ENCODE data around the gene HEXB. TPM values are rescaled to one million over a fixed set of nuclear protein-coding genes. Genes with fewer than 3 reads are reported as not detected.

HEXB gene
- total and polyA plus RNA-seq, 2 donors from 2014 or later, result 113 to 184 TPM

- no peak for FAIRE-seq
- H3K27me3 ChIP-seq (ENCODE audit: control insufficient read depth, insufficient read depth, low read length), result no peaks in the 10 kb centered on the region
- intact Hi-C loops (cut with DNase I), result no loop called here
- no peaks in the 10 kb centered on the region for H3K4me1 ChIP-seq (ENCODE audit: control insufficient read depth in 2 of 3, insufficient read depth in 2 of 3, low read depth in 1 of 3, low read length in 3 of 3)
- no peak for TF ChIP-seq CTCF (IDR thresholded peaks at IDR 0.05; ENCODE audit: borderline replicate concordance, extremely low read depth, insufficient read depth)
- no peaks in the 10 kb centered on the region for H3K9me3 ChIP-seq (ENCODE audit: control insufficient read depth in 2 of 3, insufficient read depth in 1 of 3, low read length in 3 of 3)
- H3K9ac ChIP-seq (ENCODE audit: low read length in 3 of 3), result no peak overlapping the region
- peaks cover 3 to 14% (median 6%) of the 10 kb centered on the region in 3 donors for H3K36me3 ChIP-seq (ENCODE audit: control insufficient read depth in 2 of 3, insufficient read depth in 3 of 3, low read length in 3 of 3)
- H3K4me3 ChIP-seq (ENCODE audit: low read length in 3 of 3), result no peak overlapping the region
- no peak for DNase-seq
- H3K27ac ChIP-seq (ENCODE audit: low read depth in 2 of 2, low read length in 2 of 2), result no peak overlapping the region
Measured at GRCh38 chr5:74693191-74693590, 8.2 kb downstream of the HEXB start.

- no peaks in the 10 kb centered on the region for H3K4me1 ChIP-seq (ENCODE audit: control insufficient read depth in 2 of 3, insufficient read depth in 2 of 3, low read depth in 1 of 3, low read length in 3 of 3)
- H3K36me3 ChIP-seq (ENCODE audit: control insufficient read depth in 2 of 3, insufficient read depth in 3 of 3, low read length in 3 of 3), result peaks cover 2 to 15% (median 8%) of the 10 kb centered on the region in 3 donors
- no peak for TF ChIP-seq CTCF (IDR thresholded peaks at IDR 0.05; ENCODE audit: borderline replicate concordance, extremely low read depth, insufficient read depth)
- intact Hi-C loops (cut with DNase I), result no loop called here
- H3K27me3 ChIP-seq (ENCODE audit: control insufficient read depth, insufficient read depth, low read length), result no peaks in the 10 kb centered on the region
- no peak overlapping the region for H3K4me3 ChIP-seq (ENCODE audit: low read length in 3 of 3)
- no peak overlapping the region for H3K9ac ChIP-seq (ENCODE audit: low read length in 3 of 3)
- FAIRE-seq (no peak), DNase-seq (no peak)
- no peak overlapping the region for H3K27ac ChIP-seq (ENCODE audit: low read depth in 2 of 2, low read length in 2 of 2)
- H3K9me3 ChIP-seq (ENCODE audit: control insufficient read depth in 2 of 3, insufficient read depth in 1 of 3, low read length in 3 of 3), result no peaks in the 10 kb centered on the region
Measured at GRCh38 chr5:74717596-74717995, 32.6 kb downstream of the HEXB start.

- Histone ChIP-seq H3K4me1 (ENCODE audit: control insufficient read depth in 2 of 3, insufficient read depth in 2 of 3, low read depth in 1 of 3, low read length in 3 of 3) (no peaks in the 10 kb centered on the region), H3K27ac (ENCODE audit: low read depth in 2 of 2, low read length in 2 of 2) (no peak overlapping the region), H3K27me3 (ENCODE audit: control insufficient read depth, insufficient read depth, low read length) (no peaks in the 10 kb centered on the region), H3K9me3 (ENCODE audit: control insufficient read depth in 2 of 3, insufficient read depth in 1 of 3, low read length in 3 of 3) (no peaks in the 10 kb centered on the region), H3K36me3 (ENCODE audit: control insufficient read depth in 2 of 3, insufficient read depth in 3 of 3, low read length in 3 of 3) (peaks cover 7 to 28% (median 23%) of the 10 kb centered on the region in 3 donors), H3K9ac (ENCODE audit: low read length in 3 of 3) (no peak overlapping the region), H3K4me3 (ENCODE audit: low read length in 3 of 3) (no peak overlapping the region)
- TF ChIP-seq CTCF (IDR thresholded peaks at IDR 0.05; ENCODE audit: borderline replicate concordance, extremely low read depth, insufficient read depth), result no peak
- FAIRE-seq (no peak), DNase-seq (no peak)
- intact Hi-C loops (cut with DNase I), result no loop called here
Measured at GRCh38 chr5:74722271-74722670, 37.2 kb downstream of the HEXB start.

GRCh38 chr5:74725331-74725730 is 40.3 kb downstream of the HEXB start:
- Histone ChIP-seq H3K27me3 (ENCODE audit: control insufficient read depth, insufficient read depth, low read length) (no peaks in the 10 kb centered on the region), H3K27ac (ENCODE audit: low read depth in 2 of 2, low read length in 2 of 2) (no peak overlapping the region), H3K4me1 (ENCODE audit: control insufficient read depth in 2 of 3, insufficient read depth in 2 of 3, low read depth in 1 of 3, low read length in 3 of 3) (no peaks in the 10 kb centered on the region), H3K36me3 (ENCODE audit: control insufficient read depth in 2 of 3, insufficient read depth in 3 of 3, low read length in 3 of 3) (peaks cover 7 to 20% (median 19%) of the 10 kb centered on the region in 3 donors), H3K9me3 (ENCODE audit: control insufficient read depth in 2 of 3, insufficient read depth in 1 of 3, low read length in 3 of 3) (no peaks in the 10 kb centered on the region), H3K9ac (ENCODE audit: low read length in 3 of 3) (no peak overlapping the region), H3K4me3 (ENCODE audit: low read length in 3 of 3) (no peak overlapping the region)
- DNase-seq (no peak), FAIRE-seq (no peak)
- TF ChIP-seq CTCF (IDR thresholded peaks at IDR 0.05; ENCODE audit: borderline replicate concordance, extremely low read depth, insufficient read depth), result no peak
- intact Hi-C loops (cut with DNase I), result no loop called here

All from kidney (tissue), 14 donors.